PC-3 (cell line): ENCODE data around the gene GNB1. TPM values are rescaled to one million over a fixed set of nuclear protein-coding genes. Genes with fewer than 3 reads are reported as not detected.

Source experiments
- ATAC-seq: fragments of 200-7000 bp; cut with Tn5 transposase; 2 replicates; pipeline ENCODE4 v1.9.1; 2020; ENCODE audit warnings: mild to moderate bottlenecking, moderate library complexity
- BruUV-seq: library from RNA; stranded (reverse); fragments of 400-500 nt; replicated peaks from 2 replicates; lab custom pipeline; 2021; lab: Mats Ljungman, UMichigan
- CTCF ChIA-PET: fragments of 300-600 bp; sonication (Branson Sonifier 250); formaldehyde crosslinking; loops from one replicate; lab custom pipeline; 2022; ENCODE audit warnings: antibody characterized with exemption; lab: Charles Lee
- POLR2A ChIA-PET: fragments of 300-600 bp; sonication (Branson Sonifier 250); formaldehyde crosslinking; loops from one replicate; lab custom pipeline; 2022; ENCODE audit warnings: antibody characterized with exemption; ENCODE audit not compliant: unreplicated experiment; lab: Charles Lee
- DNase-seq: peaks from one replicate; pipeline ENCODE4 v3.0.0-alpha.2; 2015
- H2AFZ ChIP-seq: fragments of 300-600 bp; sonication (generic); 2 replicates; pipeline ENCODE4 v1.6.0; 2016; ENCODE audit warnings: antibody characterized with exemption, low read length
- H3F3A ChIP-seq: fragments of 300-600 bp; sonication (generic); one replicate; pipeline ENCODE4 v1.6.0; 2017; ENCODE audit warnings: antibody characterized with exemption, low read length, control low read depth, mild to moderate bottlenecking; ENCODE audit not compliant: unreplicated experiment
- H3K27ac ChIP-seq: fragments of 300-600 bp; sonication (generic); 2 replicates; pipeline ENCODE4 v1.5.1; 2016; ENCODE audit warnings: mild to moderate bottlenecking, low read length
- H3K27me3 ChIP-seq: fragments of 300-600 bp; sonication (generic); 2 replicates; pipeline ENCODE4 v1.6.1; 2016; ENCODE audit warnings: low read length, mixed read lengths
- H3K36me3 ChIP-seq: fragments of 300-600 bp; sonication (generic); 2 replicates; pipeline ENCODE4 v1.6.1; 2016; ENCODE audit warnings: low read depth, mixed run types, low read length, mixed read lengths
- H3K4me1 ChIP-seq: fragments of 300-600 bp; sonication (generic); 2 replicates; pipeline ENCODE4 v1.5.1; 2016; ENCODE audit warnings: low read length; ENCODE audit not compliant: insufficient read depth
- H3K4me2 ChIP-seq: fragments of 300-600 bp; sonication (generic); 2 replicates; pipeline ENCODE4 v1.6.0; 2016; ENCODE audit warnings: low read length
- H3K4me3 ChIP-seq: fragments of 300-600 bp; sonication (generic); 2 replicates; pipeline ENCODE4 v1.5.1; 2016; ENCODE audit warnings: mild to moderate bottlenecking, low read length, mixed read lengths
- H3K79me2 ChIP-seq: fragments of 300-600 bp; sonication (generic); 2 replicates; pipeline ENCODE4 v1.6.1; 2017; ENCODE audit warnings: low read length, mixed read lengths
- H3K9ac ChIP-seq: fragments of 300-600 bp; sonication (generic); 2 replicates; pipeline ENCODE4 v1.6.0; 2016; ENCODE audit warnings: mild to moderate bottlenecking, low read length
- H3K9me2 ChIP-seq: fragments of 300-600 bp; sonication (generic); replicated peaks from 2 replicates; pipeline ENCODE4 v1.6.1; 2016; ENCODE audit warnings: mixed run types, low read length, mixed read lengths
- H3K9me3 ChIP-seq: fragments of 300-600 bp; sonication (generic); 2 replicates; pipeline ENCODE4 v1.6.1; 2016; ENCODE audit warnings: low read length, mixed read lengths
- H4K20me1 ChIP-seq: fragments of 300-600 bp; sonication (generic); 2 replicates; pipeline ENCODE4 v1.6.1; 2016; ENCODE audit warnings: low read length, mixed read lengths
- CTCF ChIP-seq: fragments of 300-600 bp; sonication (generic); conservative IDR thresholded peaks from 2 replicates; pipeline ENCODE4 v1.5.1; 2017; ENCODE audit warnings: antibody characterized with exemption, low read depth, mild to moderate bottlenecking, low read length
- EZH2 ChIP-seq: fragments of 300-600 bp; sonication (generic); IDR thresholded peaks from one replicate; pipeline ENCODE4 v1.6.1; 2017; ENCODE audit warnings: antibody characterized with exemption, mild to moderate bottlenecking, low read length; ENCODE audit not compliant: unreplicated experiment
- EZH2phosphoT487 ChIP-seq: fragments of 300-600 bp; sonication (generic); IDR thresholded peaks from 2 replicates; pipeline ENCODE4 v1.6.1; 2018; ENCODE audit warnings: mild to moderate bottlenecking, antibody characterized with exemption, low read length, borderline replicate concordance
- intact Hi-C: fragments of 100-400 bp; cut with micrococcal nuclease; formaldehyde crosslinking; loops from 2 replicates; pipeline ENCODE4 v1.9.0; 2023
- total RNA-seq: library from RNA; depleted of rRNA; stranded (reverse); fragments of >200 nt; gene quantifications from 2 replicates; pipeline ENCODE4 v1.2.3, GENCODE V29; 2014

GNB1 gene
- total RNA-seq, 1 experiment from 2014 or later, result 125 TPM

- Histone ChIP-seq H3K79me2 (peaks cover 100% of the 10 kb centered on the region), H3K9me2 (no peaks in the 10 kb centered on the region), H3K4me3 (no peak overlapping the region), H3K27ac (no peak overlapping the region), H3K4me2 (no peak overlapping the region), H3K9ac (no peak overlapping the region), H3K36me3 (peaks cover 51% of the 10 kb centered on the region), H4K20me1 (peaks cover 82% of the 10 kb centered on the region), H3F3A (no peaks in the 10 kb centered on the region), H2AFZ (no peak overlapping the region), H3K27me3 (no peaks in the 10 kb centered on the region), H3K4me1 (no peaks in the 10 kb centered on the region), H3K9me3 (no peaks in the 10 kb centered on the region)
- ATAC-seq (no peak), DNase-seq (no peak)
- intact Hi-C loops, result no loop called here
- ChIA-PET POLR2A (no interaction called here), CTCF (no interaction called here)
- TF ChIP-seq CTCF (no peak), EZH2phosphoT487 (no peak), EZH2 (no peak)
- no TSS peak for BruUV-seq
Observed at GRCh38 chr1:1872329-1872994, 18.4 kb downstream of the GNB1 start.

GRCh38 chr1:1869469-1869868 is 21.4 kb downstream of the GNB1 start:
- Histone ChIP-seq H3K9ac (no peak overlapping the region), H3K4me2 (no peak overlapping the region), H3F3A (no peaks in the 10 kb centered on the region), H3K27ac (no peak overlapping the region), H3K79me2 (peaks cover 100% of the 10 kb centered on the region), H3K9me2 (no peaks in the 10 kb centered on the region), H3K36me3 (peaks cover 29% of the 10 kb centered on the region), H3K4me3 (no peak overlapping the region), H2AFZ (no peak overlapping the region), H3K27me3 (no peaks in the 10 kb centered on the region), H3K4me1 (no peaks in the 10 kb centered on the region), H4K20me1 (peaks cover 72% of the 10 kb centered on the region), H3K9me3 (no peaks in the 10 kb centered on the region)
- no peak for DNase-seq
- POLR2A ChIA-PET, result no interaction called here
- BruUV-seq, result no TSS peak
- intact Hi-C loops, result no loop called here
- no peak; the same call in 1 of the 2 replicates for ATAC-seq
- TF ChIP-seq CTCF (no peak), EZH2 (no peak), EZH2phosphoT487 (no peak)
- CTCF ChIA-PET, result interaction anchor here (0.6 kb wide), 1 partner anchor 10 kb away, joined by 3 read pairs; no protein-coding TSS in a partner anchor

GRCh38 chr1:1867164-1867563 is 23.7 kb downstream of the GNB1 start:
- CTCF ChIA-PET, result no interaction called here
- TF ChIP-seq EZH2phosphoT487 (no peak), EZH2 (no peak), CTCF (no peak)
- DNase-seq (no peak), ATAC-seq (no peak)
- no peak overlapping the region for H2AFZ ChIP-seq
- H3K4me1 ChIP-seq, result no peaks in the 10 kb centered on the region
- no peak overlapping the region for H3K4me3 ChIP-seq
- intact Hi-C loops, result no loop called here
- no peaks in the 10 kb centered on the region for H3K27me3 ChIP-seq
- no peaks in the 10 kb centered on the region for H3K9me2 ChIP-seq
- POLR2A ChIA-PET, result no interaction called here
- peaks cover 72% of the 10 kb centered on the region for H4K20me1 ChIP-seq
- BruUV-seq, result no TSS peak
- peaks cover 4% of the 10 kb centered on the region for H3F3A ChIP-seq
- H3K36me3 ChIP-seq, result peaks cover 12% of the 10 kb centered on the region
- no peak overlapping the region for H3K27ac ChIP-seq
- no peaks in the 10 kb centered on the region for H3K9me3 ChIP-seq
- peaks cover 100% of the 10 kb centered on the region for H3K79me2 ChIP-seq
- no peak overlapping the region for H3K4me2 ChIP-seq
- no peak overlapping the region for H3K9ac ChIP-seq
